Fibroblast of skin of right biceps (primary cell): Measurements from ENCODE around the gene SLC36A4.
"Not testable (repeated sequence)": the region's sequence is repeated elsewhere in the genome, so short reads cannot be mapped to it uniquely, and the experiment has no call there.

Experiments
- DNase-seq: peaks from one replicate; pipeline ENCODE4 v3.0.0-alpha.2; 2013

SLC36A4 gene

GRCh38 chr11:93197380-93198214, at the start of gene SLC36A4:
TSS of gene SLC36A4 (minus strand) at chr11:93197991. CDS start at chr11:93197832, 159 bp downstream.
- peak; percentile 96 for DNase-seq

GRCh38 chr11:93246790-93247189, 49.0 kb upstream of the SLC36A4 start:
- not testable (repeated sequence) for DNase-seq

- DNase-seq: no peak
Measured at GRCh38 chr11:93244018-93244417, 46.2 kb upstream of the SLC36A4 start.

- no peak for DNase-seq
Measured at GRCh38 chr11:93239966-93240365, 42.2 kb upstream of the SLC36A4 start.

- DNase-seq: no peak
Measured at GRCh38 chr11:93238956-93239355, 41.2 kb upstream of the SLC36A4 start.

- DNase-seq: peak; percentile 33
Measured at GRCh38 chr11:93236741-93237675, 39.2 kb upstream of the SLC36A4 start.

GRCh38 chr11:93234602-93235207, 36.9 kb upstream of the SLC36A4 start:
- DNase-seq: peak; percentile 66

GRCh38 chr11:93229876-93230275, 32.1 kb upstream of the SLC36A4 start:
- no peak for DNase-seq

- peak; percentile 6 for DNase-seq
Measured at GRCh38 chr11:93225662-93226061, 27.9 kb upstream of the SLC36A4 start.

GRCh38 chr11:93221539-93221938, 23.7 kb upstream of the SLC36A4 start:
- no peak for DNase-seq

GRCh38 chr11:93220078-93220477, 22.3 kb upstream of the SLC36A4 start:
- DNase-seq: no peak

- no peak for DNase-seq
Measured at GRCh38 chr11:93219440-93219839, 21.6 kb upstream of the SLC36A4 start.

GRCh38 chr11:93216511-93217101, 18.8 kb upstream of the SLC36A4 start:
- DNase-seq: no peak

- no peak for DNase-seq
Measured at GRCh38 chr11:93213622-93214021, 15.8 kb upstream of the SLC36A4 start.

- no peak for DNase-seq
Measured at GRCh38 chr11:93212094-93212493, 14.3 kb upstream of the SLC36A4 start.

GRCh38 chr11:93209466-93209865, 11.7 kb upstream of the SLC36A4 start:
- no peak for DNase-seq

GRCh38 chr11:93208663-93209270, 11.0 kb upstream of the SLC36A4 start:
- no peak for DNase-seq

GRCh38 chr11:93199616-93200015, 1.8 kb upstream of the SLC36A4 start:
- DNase-seq: no peak

GRCh38 chr11:93198215-93198845, 539 bp upstream of the SLC36A4 start:
- DNase-seq: peak; percentile 19

- DNase-seq: no peak
Measured at GRCh38 chr11:93196816-93197379, 893 bp downstream of the SLC36A4 start.

GRCh38 chr11:93194673-93195291, 3.0 kb downstream of the SLC36A4 start:
- no peak for DNase-seq
